H1 (cell line): ENCODE measurements around the gene HDAC9. TPM values are rescaled to one million over a fixed set of nuclear protein-coding genes. Genes with fewer than 3 reads are reported as not detected.

Source experiments
- CTCF ChIA-PET: fragments of 300-600 bp; sonication (Branson Sonifier 250); formaldehyde crosslinking; loops from one replicate; lab custom pipeline; 2021; ENCODE audit not compliant: partially characterized antibody; lab: Charles Lee
- POLR2A ChIA-PET: fragments of 300-600 bp; sonication (Branson Sonifier 250); formaldehyde crosslinking; loops from one replicate; lab custom pipeline; 2021; ENCODE audit warnings: inconsistent platforms; ENCODE audit not compliant: partially characterized antibody; lab: Charles Lee
- DNase-seq, 2 experiments: peaks; one replicate each; pipeline versions ENCODE4 v3.0.0 to v3.0.0-alpha.2; 2010 to 2022; ENCODE audit warnings: low spot score in 2 of 2, low read depth in 1 of 2, mixed read lengths in 1 of 2
- FAIRE-seq: peaks from 2 replicates; lab custom pipeline; 2011; peaks lifted over from hg19 to GRCh38; lab: Jason Lieb, UNC
- H2AFZ ChIP-seq: 2 replicates; pipeline ENCODE4 v1.8.1; 2012; ENCODE audit warnings: low read length, inconsistent platforms
- H2AK5ac ChIP-seq: 2 replicates; pipeline ENCODE4 v1.6.1; 2013; ENCODE audit warnings: low read depth, low read length
- H2BK120ac ChIP-seq: replicated peaks from 2 replicates; pipeline ENCODE3; 2013; ENCODE audit warnings: low read depth, low read length, inconsistent platforms
- H2BK12ac ChIP-seq: 2 replicates; pipeline ENCODE4 v1.6.1; 2013; ENCODE audit warnings: low read depth, low read length
- H2BK15ac ChIP-seq: 2 replicates; pipeline ENCODE4 v1.6.1; 2013; ENCODE audit warnings: low read length
- H2BK20ac ChIP-seq: 2 replicates; pipeline ENCODE4 v1.6.1; 2013; ENCODE audit warnings: low read length
- H2BK5ac ChIP-seq: 2 replicates; pipeline ENCODE4 v1.6.1; 2013; ENCODE audit warnings: low read depth, low read length
- H3K14ac ChIP-seq: 2 replicates; pipeline ENCODE4 v1.6.1; 2013; ENCODE audit warnings: inconsistent platforms; ENCODE audit not compliant: insufficient read length
- H3K18ac ChIP-seq: 2 replicates; pipeline ENCODE4 v1.6.1; 2013; ENCODE audit warnings: low read length; ENCODE audit errors: extremely low read depth
- H3K23ac ChIP-seq: 2 replicates; pipeline ENCODE4 v1.6.1; 2013; ENCODE audit warnings: inconsistent platforms; ENCODE audit not compliant: insufficient read length
- H3K23me2 ChIP-seq: 2 replicates; pipeline ENCODE4 v1.6.1; 2013; ENCODE audit warnings: low read depth, low read length
- H3K27ac ChIP-seq: 2 replicates; pipeline ENCODE4 v1.6.1; 2011; ENCODE audit warnings: low read depth, low read length, inconsistent platforms
- H3K27me3 ChIP-seq, 4 experiments: replicated peaks in 1 of 4; 1 replicate in 1 of 4; 2 replicates in 3 of 4; pipeline versions ENCODE4 v1.6.1 to v1.8.1; 2011 to 2013; ENCODE audit warnings: low read length in 3 of 4, mild to moderate bottlenecking in 3 of 4, inconsistent platforms in 2 of 4, mixed read lengths in 2 of 4, moderate library complexity in 1 of 4; ENCODE audit not compliant: control insufficient read depth in 3 of 4, insufficient read depth in 3 of 4; ENCODE audit errors: extremely low read depth in 1 of 4
- H3K36me3 ChIP-seq, 4 experiments: 2 replicates each; pipeline versions ENCODE4 v1.6.1 to v1.8.1; 2011 to 2013; ENCODE audit warnings: mild to moderate bottlenecking in 4 of 4, low read length in 3 of 4, moderate library complexity in 2 of 4, control low read depth in 1 of 4, inconsistent platforms in 1 of 4; ENCODE audit not compliant: insufficient read depth in 4 of 4, control insufficient read depth in 2 of 4
- H3K4ac ChIP-seq: replicated peaks from 2 replicates; pipeline ENCODE3; 2013; ENCODE audit warnings: low read length, low read depth, mixed read lengths, inconsistent platforms; ENCODE audit not compliant: insufficient read length
- H3K4me1 ChIP-seq, 4 experiments: replicated peaks in 1 of 4; 1 replicate in 1 of 4; 2 replicates in 3 of 4; pipeline versions ENCODE4 v1.6.1 to v1.8.1; 2011 to 2013; ENCODE audit warnings: low read length in 3 of 4, inconsistent platforms in 2 of 4, mixed read lengths in 1 of 4; ENCODE audit not compliant: insufficient read depth in 4 of 4, control insufficient read depth in 3 of 4
- H3K4me2 ChIP-seq, 2 experiments: 2 replicates each; pipeline versions ENCODE4 v1.6.1 to v1.8.1; 2011 to 2013; ENCODE audit warnings: low read depth in 2 of 2, low read length in 2 of 2, control low read depth in 1 of 2, inconsistent platforms in 1 of 2, mild to moderate bottlenecking in 1 of 2; ENCODE audit not compliant: insufficient read depth in 1 of 2
- H3K4me3 ChIP-seq, 4 experiments: fragments of 200-600, 300-600 bp in 1 of 4; sonication (generic), shearing (Covaris generic), sonication (Bioruptor Twin) in 1 of 4; 2 replicates each; pipeline versions ENCODE4 v1.5.1 to v1.8.1; 2011 to 2016; ENCODE audit warnings: low read length in 4 of 4, low read depth in 3 of 4, control low read depth in 2 of 4, inconsistent platforms in 2 of 4, mild to moderate bottlenecking in 2 of 4, mixed read lengths in 1 of 4, moderate library complexity in 1 of 4; ENCODE audit not compliant: insufficient read depth in 2 of 4; ENCODE audit errors: extremely low read depth in 1 of 4
- H3K56ac ChIP-seq: replicated peaks from 2 replicates; pipeline ENCODE3; 2013; ENCODE audit warnings: low read depth, mild to moderate bottlenecking, mixed read lengths, low read length, inconsistent platforms; ENCODE audit not compliant: insufficient read length
- H3K79me1 ChIP-seq: 2 replicates; pipeline ENCODE4 v1.6.1; 2013; ENCODE audit warnings: low read depth, low read length, control low read depth
- H3K79me2 ChIP-seq, 2 experiments: 2 replicates each; pipeline versions ENCODE4 v1.6.1 to v1.8.1; 2012 to 2013; ENCODE audit warnings: low read length in 2 of 2, mild to moderate bottlenecking in 2 of 2, inconsistent platforms in 1 of 2; ENCODE audit not compliant: insufficient read depth in 2 of 2, control insufficient read depth in 1 of 2
- H3K9ac ChIP-seq, 4 experiments: replicated peaks in 1 of 4; 1 replicate in 1 of 4; 2 replicates in 3 of 4; pipeline versions ENCODE4 v1.6.1 to v1.8.1; 2011 to 2013; ENCODE audit warnings: low read depth in 3 of 4, low read length in 3 of 4, control low read depth in 2 of 4, mild to moderate bottlenecking in 2 of 4, moderate library complexity in 2 of 4, inconsistent platforms in 1 of 4; ENCODE audit errors: extremely low read depth in 1 of 4
- H3K9me3 ChIP-seq, 2 experiments: 2 replicates each; pipeline versions ENCODE4 v1.6.1 to v1.8.1; 2012 to 2013; ENCODE audit warnings: mild to moderate bottlenecking in 2 of 2, moderate library complexity in 2 of 2, control low read depth in 1 of 2, inconsistent platforms in 1 of 2, low read depth in 1 of 2, low read length in 1 of 2, mixed read lengths in 1 of 2; ENCODE audit not compliant: insufficient read depth in 2 of 2
- H4K20me1 ChIP-seq, 2 experiments: replicated peaks in 1 of 2; 2 replicates each; pipeline versions ENCODE3 to v1.8.1; 2011 to 2013; ENCODE audit warnings: inconsistent platforms in 2 of 2, low read length in 2 of 2, mild to moderate bottlenecking in 1 of 2; ENCODE audit not compliant: insufficient read depth in 2 of 2, control insufficient read depth in 1 of 2
- H4K5ac ChIP-seq: 2 replicates; pipeline ENCODE4 v1.6.1; 2013; ENCODE audit warnings: low read length, low read depth, mixed read lengths, inconsistent platforms; ENCODE audit not compliant: insufficient read length
- H4K8ac ChIP-seq: 2 replicates; pipeline ENCODE4 v1.8.0; 2013; ENCODE audit warnings: mild to moderate bottlenecking, moderate library complexity, low read length, inconsistent platforms; ENCODE audit not compliant: insufficient read depth; ENCODE audit errors: extremely low read depth
- H4K91ac ChIP-seq: replicated peaks from 2 replicates; pipeline ENCODE3; 2013; ENCODE audit warnings: low read length, mixed read lengths, inconsistent platforms; ENCODE audit not compliant: insufficient read length
- BACH1 ChIP-seq: IDR thresholded peaks from 2 replicates; pipeline ENCODE4 v1.6.1; 2012; ENCODE audit warnings: low read length, improper control_type of control experiment
- MAFK ChIP-seq: IDR thresholded peaks from 2 replicates; pipeline ENCODE4 v1.6.1; 2012; ENCODE audit warnings: low read depth, mild to moderate bottlenecking, improper control_type of control experiment, low read length
- TEAD4 ChIP-seq: IDR thresholded peaks from 2 replicates; pipeline ENCODE4 v1.6.1; 2012; ENCODE audit warnings: low read depth, low read length, inconsistent platforms, mixed read lengths
- WGBS, 2 experiments: shearing (Covaris generic) in 1 of 2; methylation state at CpG; one replicate each; pipeline versions ENCODE4 v1.1.6 to v1.1.7; 2013 to 2015; ENCODE audit warnings: low lambda C conversion rate in 2 of 2, mixed read lengths in 2 of 2, inconsistent platforms in 1 of 2, low coverage in 1 of 2, missing lambda C conversion rate in 1 of 2; ENCODE audit not compliant: insufficient replicate concordance in 2 of 2, insufficient coverage in 1 of 2, insufficient read length in 1 of 2; ENCODE audit errors: extremely low coverage in 1 of 2, missing lambda C conversion rate in 1 of 2; 5-methylcytosine and 5-hydroxymethylcytosine counted together
- polyA plus RNA-seq, 7 experiments: library from polyadenylated mRNA; depleted of rRNA in 3 of 7; stranded (reverse) in 5 of 7; unstranded in 2 of 7; fragments of >200 nt in 5 of 7; fragments of 200-250 nt in 2 of 7; gene quantifications; 1 replicate in 5 of 7; 2 replicates in 1 of 7; 4 replicates in 1 of 7; pipeline versions ENCODE4 v1.2.1 to v1.2.3, GENCODE V29; 2011 to 2013; ENCODE audit warnings: missing spikeins in 2 of 7, mixed read lengths in 2 of 7
- total RNA-seq: library from RNA; stranded (reverse); fragmentation: NEBNext Ultra II Directional; extraction: Animal tissue kit (Norgen Biotek cat#: 25700); gene quantifications from 2 replicates; pipeline ENCODE4 v1.2.1, GENCODE V29; 2021

The HDAC9 gene
- total and polyA plus RNA-seq, 2 of the 8 experiments (the other 6 are each of a cell fraction or from before 2014, with no cell fraction given): 9.5 to 13.1 TPM

DNA sequence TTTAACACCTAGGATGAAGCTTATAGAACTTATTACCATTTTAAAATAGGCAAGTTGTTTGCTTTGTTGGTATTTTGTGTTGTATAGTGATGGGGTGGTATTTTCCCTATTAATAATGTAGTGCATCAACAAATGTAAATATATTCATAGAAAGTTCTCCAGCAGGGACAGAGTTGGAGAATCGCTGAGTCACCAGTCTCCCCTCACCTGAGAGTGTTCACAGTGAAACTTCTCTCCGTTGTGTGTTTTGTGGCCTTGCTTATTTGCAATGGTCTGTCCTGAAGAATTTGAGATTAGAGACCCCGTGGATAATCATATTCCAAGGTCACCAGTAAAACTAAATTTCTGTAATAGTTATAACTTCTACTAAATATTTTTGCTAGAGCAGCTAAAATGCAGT is 51.0 kb downstream of the HDAC9 start:
- Histone ChIP-seq H3K56ac (no peak overlapping the region), H3K79me1 (no peaks in the 10 kb centered on the region), H3K36me3 (no peaks in the 10 kb centered on the region), H2BK15ac (no peak overlapping the region), H3K4ac (no peak overlapping the region), H3K9ac (no peak overlapping the region), H3K27me3 (no peaks in the 10 kb centered on the region), H3K4me2 (no peak overlapping the region), H4K5ac (no peak overlapping the region), H2AK5ac (no peak overlapping the region), H3K4me3 (no peak overlapping the region), H3K9me3 (no peaks in the 10 kb centered on the region), H2AFZ (no peak overlapping the region), H4K8ac (no peak overlapping the region), H4K91ac (no peak overlapping the region), H2BK12ac (no peak overlapping the region), H2BK20ac (no peak overlapping the region), H3K23ac (no peak overlapping the region), H2BK120ac (no peak overlapping the region), H3K23me2 (no peaks in the 10 kb centered on the region), H4K20me1 (no peaks in the 10 kb centered on the region), H3K79me2 (no peaks in the 10 kb centered on the region), H3K27ac (no peak overlapping the region), H3K18ac (no peak overlapping the region), H3K4me1 (peaks cover 0 to 5% (median 0%) of the 10 kb centered on the region in 4 experiments; a peak in 1 of 7 replicates), H3K14ac (no peak overlapping the region), H2BK5ac (no peak overlapping the region)
- CTCF ChIA-PET: interaction anchor here (0.6 kb wide), 1 partner anchor 17 kb away, joined by 4 read pairs; no protein-coding TSS in a partner anchor
- TF ChIP-seq TEAD4 (no peak), BACH1 (peak; percentile 83), MAFK (peak; percentile 73)
- DNase-seq (no peak), FAIRE-seq (no peak)
- POLR2A ChIA-PET: no interaction called here
- 86% methylated on average over 3 of the region's 3 CpGs; no CpG with 5 or more reads in 1 of the 2 experiments for WGBS, 2 experiments
